Ovary (tissue), 9 donors: ENCODE measurements around the gene PCBP4. TPM values are rescaled to one million over a fixed set of nuclear protein-coding genes. Genes with fewer than 3 reads are reported as not detected.
A peak's percentile ranks its signal among the peaks of the same experiment; 100 is the strongest.

Experiments used
- DNase-seq, 5 donors: peaks; one replicate each; pipeline ENCODE4 v3.0.0-alpha.2; 2019 to 2020
- H3K27ac ChIP-seq, 2 donors: fragments of 200-600 bp; one replicate each; pipeline versions ENCODE4 v1.5.1 to v1.8.0; 2019 to 2022
- H3K27me3 ChIP-seq: fragments of 200-600 bp; one replicate; pipeline ENCODE4 v1.8.0; 2022
- H3K36me3 ChIP-seq: fragments of 200-600 bp; sonication (generic); one replicate; pipeline ENCODE4 v1.5.1; 2019
- H3K4me1 ChIP-seq: one replicate; pipeline ENCODE4 v1.8.1; 2013; ENCODE audit warnings: mild to moderate bottlenecking, moderate library complexity; ENCODE audit not compliant: insufficient read depth
- H3K4me3 ChIP-seq: fragments of 200-600 bp; sonication (generic); one replicate; pipeline ENCODE4 v1.5.1; 2017
- H3K9me3 ChIP-seq, 2 donors: fragments of 200-600 bp in 1 of 2; sonication (generic) in 1 of 2; one replicate each; pipeline versions ENCODE4 v1.5.1 to v1.8.1; 2013 to 2019; ENCODE audit warnings: mild to moderate bottlenecking in 1 of 2, moderate library complexity in 1 of 2
- CTCF ChIP-seq, 3 donors: fragments of 450-650 bp in 2 of 3; fragments of 200-600 bp in 1 of 3; IDR thresholded peaks; one replicate each; pipeline versions ENCODE4 v1.5.1 to v1.8.0; 2016 to 2022; ENCODE audit warnings: antibody characterized with exemption in 3 of 3, mild to moderate bottlenecking in 1 of 3
- EP300 ChIP-seq: sonication (generic); formaldehyde crosslinking; IDR thresholded peaks from one replicate; pipeline ENCODE4 v1.6.1; 2017; ENCODE audit warnings: antibody characterized with exemption
- POLR2A ChIP-seq: fragments of 450-650 bp; IDR thresholded peaks from one replicate; pipeline ENCODE4 v1.6.1; 2017; ENCODE audit warnings: antibody characterized with exemption, mild to moderate bottlenecking, moderate library complexity
- WGBS, 3 donors: extraction: QIAGEN DNeasy Blood & Tissue Kit in 1 of 3; methylation state at CpG; one replicate each; pipeline versions ENCODE4 v1.1.5 to v1.1.7; 2013 to 2017; 5-methylcytosine and 5-hydroxymethylcytosine counted together
- intact Hi-C, 4 donors: fragments of 100-400 bp; cut with DNase I; formaldehyde crosslinking; loops; one replicate each; pipeline versions ENCODE4 v1.11.0 to v1.15.1; 2022 to 2023
- polyA plus RNA-seq, 2 donors: library from polyadenylated mRNA; stranded (reverse); fragments of 200-250 nt in 1 of 2; fragments of 350-450 nt in 1 of 2; fragmentation: Illumina TruSeq in 1 of 2; extraction: RNeasy Lipid Tissue Mini Kit (QIAGEN cat#74804) in 1 of 2; gene quantifications; one replicate each; pipeline ENCODE4 v1.2.3, GENCODE V29; 2013 to 2014
- total RNA-seq, 7 donors: library from RNA; depleted of rRNA in 2 of 7; stranded (reverse); fragments of >200 nt in 2 of 7; fragmentation: NEBNext Ultra II Directional in 3 of 7; extraction: Animal tissue kit (Norgen Biotek cat#: 25700) in 3 of 7; gene quantifications; one replicate each; pipeline versions ENCODE4 v1.1.0 to v1.2.4, GENCODE V29; 2016 to 2023
- donor health status: DM: no; HTN: no; CAD: no; lungs with moderate emphysema.
- donor health status: DM: no; HTN: no; CAD: no.
- donor health status: Bipolar disorder and iron deficiency.
- donor health status: DM: yes; HTN: yes; CAD: no.
- donor health status: DM: no; HTN: no; CAD: no.
- donor health status: DM: yes; HTN: yes; CAD: no.

Gene PCBP4
- total and polyA plus RNA-seq, 9 donors, result 4.5 to 83.3 (median 44.0) TPM

GRCh38 chr3:51974277-51974962 is 7.2 kb upstream of the PCBP4 start:
- intact Hi-C loops, result loop anchor here in 1 of 4 donors (1.0 kb wide), 1 partner anchor 32 kb away; the partner anchor contains the start of gene PARP3
- peak in 1 of 3 donors; percentile 6 for TF ChIP-seq CTCF (IDR thresholded peaks at IDR 0.05)
- TF ChIP-seq POLR2A, result no peak

GRCh38 chr3:51971350-51971749 is 4.1 kb upstream of the PCBP4 start:
- no peaks in the 10 kb centered on the region for H3K9me3 ChIP-seq
- DNase-seq, result peak in 1 of 5 donors; percentile 16
- peaks cover 11% of the 10 kb centered on the region for H3K4me1 ChIP-seq
- intact Hi-C loops, result no loop called here
- 90 to 97% (median 93%) methylated on average over 10 to 11 of the region's 11 CpGs for WGBS, 3 donors
- H3K36me3 ChIP-seq, result no peaks in the 10 kb centered on the region
- no peak overlapping the region for H3K27ac ChIP-seq
- H3K4me3 ChIP-seq, result no peak overlapping the region
- H3K27me3 ChIP-seq, result no peaks in the 10 kb centered on the region
- TF ChIP-seq EP300 (no peak), POLR2A (no peak), CTCF (IDR thresholded peaks at IDR 0.05) (no peak)

More at GRCh38 chr3:51974277-51974962, 7.2 kb upstream of the PCBP4 start:
- peak overlapping the region; percentile 44 for H3K4me3 ChIP-seq
- no peaks in the 10 kb centered on the region for H3K36me3 ChIP-seq
- no peaks in the 10 kb centered on the region for H3K9me3 ChIP-seq
- peak overlapping the region; percentile 78 to 88 for H3K27ac ChIP-seq
- H3K4me1 ChIP-seq, result peaks cover 3% of the 10 kb centered on the region
- WGBS, 3 donors, result 10 to 18% (median 13%) methylated on average over 30 of the region's 30 CpGs
- peak; percentile 51 to 69 (median 66) for DNase-seq
- H3K27me3 ChIP-seq, result no peaks in the 10 kb centered on the region

- Histone ChIP-seq H3K4me1 (peaks cover 11% of the 10 kb centered on the region), H3K4me3 (no peak overlapping the region), H3K27me3 (no peaks in the 10 kb centered on the region), H3K27ac (no peak overlapping the region), H3K9me3 (no peaks in the 10 kb centered on the region), H3K36me3 (no peaks in the 10 kb centered on the region)
- no peak for DNase-seq
- 74 to 77% (median 75%) methylated on average over 6 of the region's 6 CpGs for WGBS, 3 donors
- TF ChIP-seq POLR2A, result no peak
- TF ChIP-seq EP300, result no peak
- TF ChIP-seq CTCF (IDR thresholded peaks at IDR 0.05), result no peak
- intact Hi-C loops, result no loop called here
These were observed 3.5 kb upstream of the PCBP4 start for GRCh38 chr3:51970606-51971300.

DNA sequence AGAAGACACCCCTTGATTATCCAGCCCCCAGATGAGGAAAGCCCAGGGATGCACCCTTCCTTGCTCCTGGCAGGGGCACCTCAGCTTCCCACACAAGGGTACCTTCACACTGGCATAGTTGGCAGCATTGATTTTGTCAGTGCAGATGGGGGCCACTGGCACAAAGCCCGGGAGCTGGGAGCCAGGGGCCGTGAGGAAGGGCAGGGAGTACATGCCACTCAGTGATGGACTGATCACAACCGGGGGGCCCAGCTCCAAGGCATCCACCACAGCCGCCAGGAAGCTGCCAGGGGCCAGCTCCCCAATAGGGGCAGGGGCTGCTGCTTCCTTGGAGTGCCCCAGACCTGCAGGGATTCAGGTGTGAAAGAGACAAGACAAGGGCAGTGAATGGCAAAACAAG is 2.6 kb upstream of the PCBP4 start:
- TF ChIP-seq CTCF (IDR thresholded peaks at IDR 0.05) (no peak), POLR2A (no peak), EP300 (no peak)
- peaks cover 11% of the 10 kb centered on the region for H3K4me1 ChIP-seq
- intact Hi-C loops, result no loop called here
- H3K36me3 ChIP-seq, result no peaks in the 10 kb centered on the region
- H3K9me3 ChIP-seq, result no peaks in the 10 kb centered on the region
- no peak overlapping the region for H3K4me3 ChIP-seq
- 70 to 79% (median 73%) methylated on average over 4 of the region's 4 CpGs for WGBS, 3 donors
- no peak overlapping the region for H3K27ac ChIP-seq
- DNase-seq, result no peak
- no peaks in the 10 kb centered on the region for H3K27me3 ChIP-seq
